GM21723 (cell line): ENCODE measurements around the gene ACTR6.
"Not testable (repeated sequence)": the region's sequence is repeated elsewhere in the genome, so short reads cannot be mapped to it uniquely, and the experiment has no call there.

Experiments used
- ATAC-seq: cut with Tn5 transposase; IDR thresholded peaks from one replicate; pipeline ENCODE4 v1.9.1; 2021; ENCODE audit warnings: mild to moderate bottlenecking, moderate library complexity; ENCODE audit not compliant: unreplicated experiment

Gene ACTR6

DNA sequence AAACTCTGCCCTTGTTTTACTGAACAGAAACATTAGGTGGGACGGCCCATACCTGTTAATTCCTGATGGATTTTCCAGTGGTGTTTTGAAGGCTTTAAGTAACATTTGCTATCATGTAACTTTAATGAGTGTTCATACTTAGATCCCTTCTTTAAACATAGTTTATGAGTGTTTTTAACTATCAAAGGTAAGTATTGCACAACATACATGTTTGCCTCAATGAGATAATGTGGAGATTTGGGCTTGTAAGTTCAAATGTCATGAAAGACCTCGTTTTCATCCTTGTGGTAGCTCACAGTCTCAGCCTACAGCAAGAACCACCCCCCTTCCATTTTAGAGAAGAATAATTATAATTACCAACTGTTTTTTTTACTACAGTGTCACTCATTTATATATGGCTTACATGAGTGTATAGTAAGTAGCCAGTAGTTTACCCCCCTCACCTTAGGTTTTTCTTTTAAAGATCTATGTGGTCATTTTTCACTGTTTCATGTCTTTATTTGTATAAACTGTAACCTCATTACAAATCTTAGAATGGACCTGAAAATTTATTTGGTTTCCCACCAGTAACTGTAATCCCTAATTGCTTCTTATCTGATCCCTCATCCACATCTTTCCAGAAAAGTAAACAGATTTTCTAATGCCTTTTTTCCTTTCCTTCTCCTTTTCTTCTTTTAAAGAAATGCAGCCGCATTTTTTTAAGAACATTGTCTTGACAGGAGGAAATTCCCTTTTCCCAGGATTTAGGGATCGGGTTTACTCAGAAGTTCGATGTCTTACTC, 18.9 kb downstream of the ACTR6 start:
- ATAC-seq: no peak

DNA sequence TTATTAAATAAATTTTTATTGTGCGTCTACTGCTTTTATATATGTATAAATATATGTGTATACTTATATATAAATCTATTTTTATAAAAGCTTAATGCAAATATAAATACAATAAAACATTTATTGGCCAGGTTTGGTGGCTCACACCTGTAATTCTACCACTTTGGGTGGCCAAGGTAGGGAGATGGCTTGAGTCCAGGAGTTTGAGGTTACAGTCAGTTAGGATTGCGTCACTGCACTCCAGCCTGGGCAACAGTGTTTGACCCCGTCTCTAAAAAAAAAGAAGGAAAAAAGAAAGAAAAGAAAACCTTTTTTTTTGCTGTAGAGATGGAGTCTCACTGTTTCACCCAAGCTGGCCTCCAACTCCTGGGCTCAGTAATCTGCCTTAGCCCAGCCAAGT, 20.9 kb downstream of the ACTR6 start:
- ATAC-seq: no peak

DNA sequence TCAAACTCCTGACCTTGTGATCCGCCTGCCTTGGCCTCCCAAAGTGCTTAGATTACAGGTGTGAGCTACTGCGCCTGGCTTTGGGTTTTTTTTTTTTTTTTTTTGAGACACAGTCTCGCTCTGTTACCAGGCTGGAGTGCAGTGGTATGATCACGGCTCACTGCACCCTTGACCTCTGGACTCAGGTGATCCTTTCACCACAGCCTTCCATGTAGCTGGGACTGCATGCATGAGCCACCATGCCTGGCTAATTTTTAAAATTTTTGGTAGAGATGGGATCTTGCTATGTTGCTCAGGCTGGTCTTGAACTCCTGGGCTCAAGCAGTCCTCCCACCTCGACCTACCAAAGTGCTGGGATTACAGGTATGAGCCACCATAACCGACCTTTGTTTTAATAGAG, 21.6 kb downstream of the ACTR6 start:
- ATAC-seq: not testable (repeated sequence)

DNA sequence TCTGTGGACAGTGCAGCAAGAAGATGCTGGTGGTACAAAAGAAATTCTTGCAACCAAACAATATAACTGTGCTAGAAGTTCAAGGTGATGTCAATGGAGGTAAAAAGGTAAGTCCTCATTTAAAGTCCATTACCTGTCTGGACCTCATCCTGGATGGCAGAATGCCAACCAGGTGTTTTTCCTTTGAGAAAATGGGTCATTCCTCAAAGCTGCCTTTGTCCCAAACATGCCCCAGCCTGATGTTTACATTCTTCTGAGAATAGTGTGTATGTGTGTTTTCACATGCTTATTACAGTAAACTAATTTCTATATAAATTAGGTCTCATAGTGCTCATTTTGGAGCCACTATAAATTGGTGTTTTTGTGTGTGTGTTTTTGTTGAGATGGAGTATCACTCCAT, 24.9 kb downstream of the ACTR6 start:
- no peak for ATAC-seq

DNA sequence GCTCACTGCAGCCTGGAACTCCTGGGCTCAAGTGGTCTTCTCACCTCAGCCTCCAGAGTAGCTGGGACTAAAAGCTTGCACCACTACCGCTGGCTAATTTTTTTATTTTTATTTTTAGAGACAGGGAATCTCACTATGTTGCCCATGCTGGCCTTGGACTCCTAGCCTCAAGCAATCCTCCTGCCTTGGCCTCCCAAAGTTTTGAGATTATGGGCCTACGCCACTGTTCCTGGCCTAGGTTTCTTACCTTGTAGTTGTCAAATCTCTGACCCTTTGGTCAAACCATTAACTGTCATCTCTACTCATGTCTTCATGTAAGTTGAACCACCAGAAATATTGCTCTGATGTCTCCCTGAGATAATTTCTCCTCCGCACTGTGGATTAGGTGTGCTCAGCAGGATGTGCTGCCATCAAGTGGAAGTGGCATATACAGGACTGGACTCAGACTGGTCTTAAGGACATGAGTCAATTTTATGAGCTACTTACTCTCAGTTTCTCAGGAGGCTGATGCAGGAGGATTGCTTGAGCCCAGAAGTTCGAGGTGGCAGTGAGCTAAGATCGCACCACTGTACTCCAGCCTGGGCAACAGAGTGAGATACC, 28.5 kb downstream of the ACTR6 start:
- ATAC-seq: no peak

DNA sequence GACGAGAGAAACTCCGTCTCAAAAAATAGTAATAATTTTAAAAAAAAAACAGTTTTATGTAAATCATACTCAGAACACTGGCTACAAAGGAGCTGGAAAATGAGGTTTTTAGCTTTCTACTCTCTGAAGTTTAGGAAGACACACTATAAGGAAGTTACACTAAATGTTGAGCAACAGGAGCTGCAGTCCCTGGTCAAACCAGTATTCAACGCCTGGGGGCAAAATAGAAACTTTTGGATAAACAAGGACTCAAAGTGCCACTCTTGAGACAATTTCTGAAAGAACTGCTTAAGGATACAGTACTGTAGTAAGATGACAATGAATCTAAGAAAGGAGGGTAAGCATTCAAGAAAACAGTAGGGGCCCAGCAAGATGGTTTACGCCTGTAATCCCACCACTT, 29.3 kb downstream of the ACTR6 start:
- ATAC-seq: no peak

DNA sequence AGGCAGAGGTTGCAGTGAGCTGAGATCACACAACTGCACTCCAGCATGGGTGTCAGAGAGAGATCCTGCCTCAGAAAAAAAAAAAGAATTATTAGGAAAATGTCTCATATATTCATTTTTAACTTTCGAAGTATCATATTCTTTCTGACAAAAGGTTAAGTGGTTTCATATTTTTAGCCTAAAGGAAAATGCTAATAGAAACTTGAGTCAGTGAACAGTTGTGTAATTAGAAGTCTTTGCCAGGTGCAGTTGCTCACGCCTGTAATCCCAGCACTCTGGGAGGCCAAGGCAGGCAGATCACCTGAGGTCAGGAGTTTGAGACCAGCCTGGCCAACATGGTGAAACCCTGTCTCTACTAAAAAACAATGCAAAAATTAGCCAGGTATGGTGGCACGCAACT, 31.3 kb downstream of the ACTR6 start:
- ATAC-seq: not testable (repeated sequence)

DNA sequence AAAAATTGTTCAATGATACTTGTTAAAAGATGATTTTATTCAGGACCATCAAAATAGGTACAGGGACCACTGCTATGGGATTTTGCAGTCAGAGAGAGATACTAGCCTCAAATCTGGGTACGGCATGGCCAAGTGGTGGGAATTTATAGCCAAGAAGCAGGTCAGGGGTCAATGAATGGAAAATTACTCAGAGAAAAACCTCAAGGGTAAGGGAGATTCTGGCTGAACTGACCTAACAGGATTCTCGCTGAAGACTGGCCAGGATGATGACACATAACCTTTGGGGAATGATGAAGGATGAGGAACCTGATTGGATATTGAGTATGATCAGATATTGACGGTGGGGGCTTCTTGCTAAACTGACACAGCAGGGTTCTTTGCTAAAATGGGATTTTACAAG, 33.6 kb downstream of the ACTR6 start:
- no peak for ATAC-seq

DNA sequence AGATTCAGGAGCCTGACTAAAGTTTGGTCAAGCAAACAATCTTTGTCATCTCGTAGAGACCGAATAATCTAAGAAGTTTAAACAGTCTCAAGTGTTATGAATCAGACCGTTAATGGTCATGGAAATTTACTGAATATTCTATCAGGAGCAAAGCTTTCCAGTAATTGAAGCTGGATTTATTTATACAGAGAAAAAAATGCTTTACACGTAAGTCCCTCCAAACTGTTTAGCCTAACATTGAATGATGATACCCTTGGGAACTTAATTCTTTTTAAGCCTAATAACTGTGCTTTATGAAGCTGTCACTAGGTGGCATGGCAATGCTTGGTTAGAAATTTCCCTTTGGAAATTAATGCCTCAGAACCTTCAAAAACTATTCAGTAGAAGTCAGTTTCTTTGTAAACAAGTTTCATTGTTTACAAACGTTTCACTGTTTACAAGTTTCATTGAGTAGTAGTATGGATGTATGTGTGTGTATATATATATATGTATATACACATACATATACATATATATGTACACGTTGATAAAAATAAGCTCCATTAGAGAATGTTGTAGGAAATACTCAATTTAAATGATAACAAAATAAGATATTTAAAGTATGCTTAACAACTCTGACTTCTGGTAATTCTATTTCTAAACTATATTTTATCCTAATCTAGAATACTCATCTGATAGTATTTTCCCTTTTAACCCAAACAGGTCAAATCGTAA, 34.1 kb downstream of the ACTR6 start:
- ATAC-seq: peak; percentile 62

DNA sequence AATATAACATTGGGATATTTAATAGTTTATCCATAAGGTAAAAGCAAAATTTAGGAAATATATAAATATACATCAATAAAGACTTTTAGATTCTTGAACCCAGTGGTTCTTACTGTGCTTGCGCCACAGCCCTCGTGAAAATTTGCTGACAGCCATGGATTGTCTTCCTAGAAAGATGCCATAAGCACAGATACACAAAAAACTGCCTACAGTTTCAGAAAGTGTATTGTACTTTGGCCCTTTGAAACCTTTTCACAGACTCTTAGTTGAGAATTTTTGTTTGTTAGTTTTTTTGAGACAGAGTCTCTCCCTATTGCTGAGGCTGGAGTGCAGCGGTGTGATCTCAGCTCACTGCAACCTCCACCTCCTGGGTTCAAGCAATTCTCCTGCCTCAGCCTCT, 38.2 kb downstream of the ACTR6 start:
- no peak for ATAC-seq

DNA sequence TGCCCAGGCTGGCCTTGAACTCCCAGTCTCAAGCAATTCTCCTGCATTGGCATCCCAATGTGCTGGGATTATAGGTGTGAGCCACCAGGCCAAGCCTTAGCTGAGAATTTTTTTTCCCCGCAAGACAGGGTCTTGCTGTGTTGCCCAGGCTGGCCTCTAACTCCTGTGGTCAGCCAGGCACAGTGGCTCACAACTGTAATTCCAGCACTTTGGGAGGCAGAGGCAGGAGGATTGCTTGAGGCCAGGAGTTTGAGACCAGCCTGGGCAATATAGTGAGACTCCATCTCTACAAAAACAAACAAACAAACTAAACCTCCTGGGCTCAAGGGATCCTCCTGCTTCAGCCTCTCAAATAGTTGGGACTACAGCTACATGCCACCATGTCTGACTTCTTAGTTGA, 39.0 kb downstream of the ACTR6 start:
- no peak for ATAC-seq

DNA sequence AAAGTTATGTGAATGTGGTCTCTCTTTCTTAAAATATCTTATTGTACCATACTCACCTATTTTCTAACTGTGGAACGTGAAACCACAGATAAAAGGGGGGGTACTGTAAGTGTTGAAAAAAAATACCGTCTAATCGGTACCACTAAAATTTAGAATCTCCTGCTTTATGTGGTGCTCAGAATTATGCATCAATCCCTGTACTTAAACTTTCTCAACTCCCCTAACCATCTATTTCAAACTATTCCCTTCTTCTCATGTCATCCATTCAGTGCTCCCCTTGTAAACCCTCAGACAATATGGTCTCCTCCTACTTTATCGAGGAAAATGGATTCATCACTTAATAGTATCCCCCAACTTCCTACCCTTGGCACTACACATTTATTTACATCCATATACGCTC, 42.5 kb downstream of the ACTR6 start:
- ATAC-seq: no peak

DNA sequence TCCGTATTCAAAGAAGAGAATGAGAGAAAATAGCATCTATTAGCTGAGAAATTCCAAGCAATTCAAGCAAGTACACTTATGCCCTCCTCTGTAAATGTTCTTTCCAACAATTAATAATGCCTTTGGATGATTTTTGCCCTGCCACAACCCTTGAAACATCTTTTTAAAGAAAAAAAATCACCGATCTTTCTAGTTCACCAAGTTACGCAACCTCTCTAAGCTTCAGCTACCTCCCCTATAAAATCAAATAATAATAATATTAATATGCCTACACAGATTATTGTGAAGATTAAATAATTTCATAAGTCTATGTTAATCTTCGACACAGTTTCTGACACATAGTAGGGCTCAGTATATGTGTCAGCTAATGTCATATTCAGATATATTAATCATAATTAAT, 47.1 kb downstream of the ACTR6 start:
- ATAC-seq: no peak

DNA sequence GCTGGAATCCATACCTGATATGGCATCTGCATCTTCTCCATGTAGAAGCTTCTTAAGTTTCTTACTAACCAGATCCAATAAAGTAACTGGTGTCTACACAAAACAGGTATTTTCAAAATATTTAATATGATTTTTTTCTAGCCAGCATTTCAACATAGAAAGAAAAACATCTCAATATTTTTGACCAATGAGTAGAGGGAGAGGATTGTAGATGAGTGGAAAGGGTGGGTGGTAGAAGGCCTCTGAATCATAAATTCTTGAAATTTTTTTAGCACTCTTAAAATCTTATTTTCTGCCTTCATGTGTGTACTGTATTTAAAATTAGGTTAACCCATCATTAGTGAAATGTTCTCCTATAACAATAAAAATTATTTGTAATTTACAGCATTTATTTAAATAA, 48.3 kb downstream of the ACTR6 start:
- no peak for ATAC-seq

DNA sequence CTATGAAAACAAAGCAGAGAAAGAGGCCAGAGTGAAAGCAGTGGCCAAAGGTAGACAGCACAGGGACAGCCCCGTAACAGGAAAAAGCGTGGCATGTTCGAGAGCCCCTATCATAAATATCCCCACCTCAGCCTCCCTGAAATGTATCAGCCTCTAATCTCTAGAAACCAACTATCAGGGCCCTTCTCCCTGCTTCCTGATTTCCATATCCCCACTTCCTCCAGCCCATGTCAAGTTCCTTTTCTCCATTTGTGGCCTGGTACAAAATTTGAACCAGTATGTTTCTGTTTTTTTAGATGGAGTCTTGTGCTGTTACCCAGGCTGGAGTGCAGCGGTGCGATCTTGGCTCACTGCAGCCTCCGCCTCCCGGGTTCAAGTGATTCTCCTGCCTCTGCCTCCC, 49.3 kb downstream of the ACTR6 start:
- no peak for ATAC-seq

DNA sequence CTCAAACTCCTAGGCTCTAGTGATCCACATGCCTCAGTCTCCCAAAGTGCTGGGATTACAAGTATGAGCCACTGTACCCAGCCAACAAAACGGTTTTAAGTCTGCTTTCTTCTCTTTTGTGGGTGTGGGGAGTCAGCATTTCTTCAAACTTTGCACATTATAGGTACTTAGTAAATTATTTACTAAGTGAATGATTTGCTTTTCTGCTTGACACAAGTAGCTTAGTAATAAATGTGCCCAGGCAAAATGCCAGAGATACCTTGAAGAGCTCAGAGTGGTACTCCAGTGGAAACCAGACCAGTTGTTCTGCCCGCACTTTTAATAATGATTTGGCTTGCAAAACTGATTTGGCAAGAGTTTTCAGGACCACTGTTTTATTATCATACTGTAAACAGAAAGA, 51.3 kb downstream of the ACTR6 start:
- ATAC-seq: no peak

DNA sequence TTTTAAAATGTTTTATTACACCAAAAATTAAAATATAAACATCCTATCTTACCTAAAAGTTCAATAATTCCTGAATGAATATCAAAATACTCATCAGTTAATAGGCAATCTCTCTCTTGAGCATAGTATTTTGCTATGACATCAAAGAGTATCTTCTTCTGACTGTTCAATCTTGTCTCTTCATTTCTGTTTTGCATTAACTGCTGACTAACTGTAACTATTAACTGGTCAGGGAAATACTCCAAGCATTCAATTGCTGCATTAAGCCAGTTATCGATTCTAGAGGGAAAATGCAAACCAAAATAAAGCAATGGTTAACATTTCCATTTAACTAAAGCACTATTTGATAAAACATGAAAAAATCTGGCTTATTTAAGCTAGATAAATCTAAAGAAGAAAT, 52.8 kb downstream of the ACTR6 start:
- no peak for ATAC-seq

DNA sequence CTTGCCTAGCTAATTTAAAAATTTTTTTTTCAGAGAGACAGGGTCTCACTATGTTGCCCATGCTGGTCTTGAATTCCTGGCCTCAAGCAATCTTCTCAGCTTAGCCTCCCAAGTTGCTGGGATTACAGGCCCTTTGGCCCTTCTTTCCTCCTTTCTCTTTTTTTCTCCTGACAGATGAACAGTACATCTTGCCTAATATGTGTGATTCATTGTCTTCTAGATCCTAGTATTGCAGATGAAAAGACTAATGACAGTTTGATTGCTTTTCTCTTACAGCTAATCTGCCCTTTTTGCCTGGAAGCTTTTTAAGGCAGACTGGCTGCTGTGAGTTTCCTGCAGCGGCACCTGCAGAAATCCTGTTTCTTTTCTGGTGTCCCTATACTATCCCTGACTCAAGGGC, 54.3 kb downstream of the ACTR6 start:
- ATAC-seq: no peak

DNA sequence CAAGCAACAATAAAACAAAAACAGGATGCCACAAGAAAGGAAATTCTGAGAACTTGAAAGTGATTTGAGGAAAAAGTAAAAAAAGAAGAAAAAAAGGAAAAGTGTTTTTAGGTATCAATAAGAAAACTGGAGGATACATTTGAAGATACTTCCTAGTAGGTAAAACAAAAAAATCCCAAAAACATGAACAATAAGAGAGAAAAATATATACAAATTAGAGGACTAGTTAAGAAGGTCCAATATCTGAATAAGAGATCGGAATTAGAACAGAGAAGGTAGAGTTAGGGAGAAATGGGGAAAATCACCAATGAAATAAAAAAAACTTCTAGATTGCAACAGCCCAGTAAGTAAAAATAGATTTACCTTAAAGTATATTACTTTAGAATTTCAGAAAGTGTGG, 57.5 kb downstream of the ACTR6 start:
- no peak for ATAC-seq

DNA sequence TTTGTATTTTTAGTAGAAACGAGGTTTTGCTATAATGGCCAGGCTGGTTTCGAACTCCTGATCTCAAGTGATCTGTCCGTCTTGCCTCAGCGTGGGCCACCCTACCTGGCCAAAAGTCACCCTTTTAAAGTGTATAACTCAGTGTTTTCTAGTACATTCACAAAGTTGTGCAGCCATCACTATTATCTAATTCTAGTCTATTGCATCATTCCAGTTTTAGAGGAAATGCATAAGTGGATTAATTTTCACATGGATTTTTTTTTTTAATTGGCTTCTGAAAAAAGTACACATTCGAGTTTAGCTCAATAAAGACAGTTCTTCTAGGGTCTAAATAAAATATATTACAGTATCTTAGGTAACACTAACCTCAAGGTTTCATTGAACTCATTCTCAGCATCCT, 62.5 kb downstream of the ACTR6 start:
- ATAC-seq: no peak

DNA sequence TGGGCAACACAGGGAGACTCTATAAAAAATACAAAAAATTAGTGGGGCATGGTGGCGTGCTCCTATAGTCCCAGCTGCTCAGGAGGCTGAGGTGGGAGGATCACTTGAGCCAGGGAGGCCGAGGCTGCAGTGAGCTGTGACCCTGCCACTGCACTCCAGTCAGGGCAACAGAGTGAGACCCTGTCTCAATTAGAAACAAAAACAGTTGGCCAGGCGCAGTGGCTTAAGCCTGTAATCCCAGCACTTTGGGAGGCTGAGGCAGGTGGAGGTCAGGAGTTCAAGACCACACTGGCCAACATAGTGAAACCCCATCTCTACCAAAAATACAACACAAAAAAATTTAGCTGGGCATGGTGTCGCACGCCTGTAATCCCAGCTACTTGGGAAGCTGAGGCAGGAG, 64.5 kb downstream of the ACTR6 start:
- ATAC-seq: not testable (repeated sequence)
